BLaER1 treated with 17β-estradiol and CSF1 and Interleukin-3, amounts not matched to agents 10 nM and 100 nM (cell line): Measurements from ENCODE around the gene ACBD4.

ENCODE experiments used
- H3K27ac ChIP-seq, 11 experiments: shearing (Covaris generic); formaldehyde crosslinking; 2 replicates each; pipeline ENCODE4 v1.8.1; 2022
- H3K27me3 ChIP-seq, 11 experiments: shearing (Covaris generic); formaldehyde crosslinking; 2 replicates each; pipeline ENCODE4 v1.8.1; 2022
- H3K36me3 ChIP-seq, 11 experiments: shearing (Covaris generic); formaldehyde crosslinking; 2 replicates each; pipeline ENCODE4 v1.8.1; 2022
- H3K4me1 ChIP-seq, 10 experiments: shearing (Covaris generic); formaldehyde crosslinking; 2 replicates each; pipeline ENCODE4 v1.8.1; 2022
- H3K4me2 ChIP-seq, 11 experiments: shearing (Covaris generic); formaldehyde crosslinking; 2 replicates each; pipeline ENCODE4 v1.8.1; 2022
- H3K4me3 ChIP-seq, 10 experiments: shearing (Covaris generic); formaldehyde crosslinking; 2 replicates each; pipeline ENCODE4 v1.8.1; 2022
- H3K9ac ChIP-seq, 11 experiments: shearing (Covaris generic); formaldehyde crosslinking; 2 replicates each; pipeline ENCODE4 v1.8.1; 2022
- H3K9me3 ChIP-seq, 11 experiments: shearing (Covaris generic); formaldehyde crosslinking; replicated peaks in 1 of 11; 2 replicates each; pipeline ENCODE4 v1.8.1; 2022
- H4K20me1 ChIP-seq, 11 experiments: shearing (Covaris generic); formaldehyde crosslinking; 2 replicates each; pipeline ENCODE4 v1.8.1; 2022
- Cebpa-rat ChIP-seq, 11 experiments: shearing (Covaris generic); IDR thresholded peaks; 2 replicates each; pipeline ENCODE4 v1.8.1; 2022

ACBD4 gene

GRCh38 chr17:45107293-45108010 is 28.0 kb upstream of the ACBD4 start:
- Histone ChIP-seq H4K20me1 (peaks cover 0 to 84% (median 14%) of the 10 kb centered on the region in 11 experiments; a peak in 9 of 22 replicates), H3K27me3 (no peaks in the 10 kb centered on the region), H3K9ac (peak overlapping the region in 4 of 11 experiments; percentile 5 to 44 (median 28); a peak in 5 of 22 replicates), H3K9me3 (no peaks in the 10 kb centered on the region), H3K4me1 (peaks cover 36 to 56% (median 50%) of the 10 kb centered on the region in 10 experiments), H3K4me2 (no peak overlapping the region), H3K4me3 (no peak overlapping the region), H3K27ac (peak overlapping the region in 7 of 11 experiments; percentile 16 to 96 (median 95); a peak in 9 of 22 replicates), H3K36me3 (peaks cover 67 to 71% (median 70%) of the 10 kb centered on the region in 11 experiments)
- no peak for TF ChIP-seq Cebpa-rat (IDR thresholded peaks at IDR 0.05)

GRCh38 chr17:45108051-45108450 is 27.4 kb upstream of the ACBD4 start:
- peaks cover 42 to 62% (median 54%) of the 10 kb centered on the region in 10 experiments for H3K4me1 ChIP-seq
- H3K9me3 ChIP-seq, result no peaks in the 10 kb centered on the region
- peak overlapping the region in 8 of 11 experiments; percentile 4 to 44 (median 24); a peak in 7 of 22 replicates for H3K9ac ChIP-seq
- no peak overlapping the region for H3K4me2 ChIP-seq
- H3K27me3 ChIP-seq, result no peaks in the 10 kb centered on the region
- H4K20me1 ChIP-seq, result peaks cover 0 to 79% (median 11%) of the 10 kb centered on the region in 11 experiments; a peak in 8 of 22 replicates
- no peak overlapping the region for H3K4me3 ChIP-seq
- H3K27ac ChIP-seq, result peak overlapping the region in 7 of 11 experiments; percentile 16 to 96 (median 95); a peak in 13 of 22 replicates
- H3K36me3 ChIP-seq, result peaks cover 61 to 65% (median 64%) of the 10 kb centered on the region in 11 experiments
- TF ChIP-seq Cebpa-rat (IDR thresholded peaks at IDR 0.05), result no peak

GRCh38 chr17:45108595-45109521 is 26.6 kb upstream of the ACBD4 start:
- TF ChIP-seq Cebpa-rat (IDR thresholded peaks at IDR 0.05), result no peak
- H3K9ac ChIP-seq, result peak overlapping the region in 9 of 11 experiments; percentile 32 to 83 (median 42); a peak in 14 of 22 replicates
- H3K4me1 ChIP-seq, result peaks cover 50 to 70% (median 62%) of the 10 kb centered on the region in 10 experiments
- H3K9me3 ChIP-seq, result no peaks in the 10 kb centered on the region
- H3K4me2 ChIP-seq, result peak overlapping the region; percentile 11 to 99 (median 95); a peak in 19 of 22 replicates
- H4K20me1 ChIP-seq, result peaks cover 0 to 79% (median 11%) of the 10 kb centered on the region in 11 experiments; a peak in 8 of 22 replicates
- H3K27me3 ChIP-seq, result no peaks in the 10 kb centered on the region
- no peak overlapping the region for H3K4me3 ChIP-seq
- peak overlapping the region in 9 of 11 experiments; percentile 33 to 96 (median 95); a peak in 17 of 22 replicates for H3K27ac ChIP-seq
- H3K36me3 ChIP-seq, result peaks cover 53 to 64% (median 56%) of the 10 kb centered on the region in 11 experiments

- Histone ChIP-seq H3K4me1 (peaks cover 60 to 90% (median 74%) of the 10 kb centered on the region in 10 experiments), H3K27me3 (no peaks in the 10 kb centered on the region), H4K20me1 (peaks cover 0 to 58% (median 11%) of the 10 kb centered on the region in 11 experiments; a peak in 8 of 22 replicates), H3K9ac (peak overlapping the region; percentile 46 to 87 (median 82)), H3K36me3 (peaks cover 33 to 43% (median 35%) of the 10 kb centered on the region in 11 experiments), H3K27ac (peak overlapping the region in 10 of 11 experiments; percentile 47 to 97 (median 95); a peak in 20 of 22 replicates), H3K4me2 (peak overlapping the region; percentile 72 to 99 (median 96)), H3K4me3 (peak overlapping the region in 6 of 10 experiments; percentile 10 to 60 (median 50); a peak in 7 of 20 replicates), H3K9me3 (no peaks in the 10 kb centered on the region)
- TF ChIP-seq Cebpa-rat (IDR thresholded peaks at IDR 0.05), result no peak
These were observed 24.5 kb upstream of the ACBD4 start for GRCh38 chr17:45110676-45111611.

GRCh38 chr17:45111850-45112249 is 23.6 kb upstream of the ACBD4 start:
- Histone ChIP-seq H3K4me1 (peaks cover 66 to 94% (median 82%) of the 10 kb centered on the region in 10 experiments), H3K36me3 (peaks cover 24 to 34% (median 26%) of the 10 kb centered on the region in 11 experiments), H3K27me3 (no peaks in the 10 kb centered on the region), H3K4me3 (peak overlapping the region in 7 of 10 experiments; percentile 40 to 60 (median 50); a peak in 12 of 20 replicates), H4K20me1 (peaks cover 0 to 49% (median 7%) of the 10 kb centered on the region in 11 experiments; a peak in 8 of 22 replicates), H3K4me2 (peak overlapping the region; percentile 72 to 99 (median 96)), H3K9me3 (no peaks in the 10 kb centered on the region), H3K27ac (peak overlapping the region in 10 of 11 experiments; percentile 58 to 97 (median 95); a peak in 20 of 22 replicates), H3K9ac (peak overlapping the region; percentile 46 to 87 (median 82); a peak in 21 of 22 replicates)
- TF ChIP-seq Cebpa-rat (IDR thresholded peaks at IDR 0.05), result peak in 9 of 11 experiments; percentile 37 to 98 (median 95); a peak in 17 of 22 replicates

- Histone ChIP-seq H3K9ac (peak overlapping the region; percentile 46 to 87 (median 82); a peak in 21 of 22 replicates), H3K4me1 (peaks cover 66 to 94% (median 81%) of the 10 kb centered on the region in 10 experiments), H3K27ac (peak overlapping the region in 10 of 11 experiments; percentile 58 to 97 (median 95); a peak in 19 of 22 replicates), H3K27me3 (no peaks in the 10 kb centered on the region), H3K9me3 (no peaks in the 10 kb centered on the region), H3K4me2 (peak overlapping the region; percentile 72 to 99 (median 96)), H4K20me1 (peaks cover 0 to 40% (median 0%) of the 10 kb centered on the region in 11 experiments; a peak in 6 of 22 replicates), H3K36me3 (peaks cover 15 to 27% (median 17%) of the 10 kb centered on the region in 11 experiments), H3K4me3 (peak overlapping the region in 7 of 10 experiments; percentile 40 to 60 (median 50); a peak in 13 of 20 replicates)
- TF ChIP-seq Cebpa-rat (IDR thresholded peaks at IDR 0.05), result no peak
These were observed 22.7 kb upstream of the ACBD4 start for GRCh38 chr17:45112559-45113423.
